Smooth muscle cell (in vitro differentiated cells): ENCODE results near the gene DPP10. TPM values are rescaled to one million over a fixed set of nuclear protein-coding genes. Genes with fewer than 3 reads are reported as not detected.

Experiments
- DNase-seq: peaks from one replicate; lab custom pipeline; 2025; ENCODE audit not compliant: unreplicated experiment; lab: John Stamatoyannopoulos, UW
- H2AFZ ChIP-seq: fragments of 200-600 bp; sonication (generic); 2 replicates; pipeline ENCODE4 v1.6.0; 2016; ENCODE audit warnings: antibody characterized with exemption, low read depth, mild to moderate bottlenecking
- H3F3A ChIP-seq: fragments of 200-600 bp; sonication (generic); 2 replicates; pipeline ENCODE4 v1.6.0; 2017; ENCODE audit warnings: antibody characterized with exemption, low read depth
- H3K27ac ChIP-seq: fragments of 200-600 bp; sonication (generic); 2 replicates; pipeline ENCODE4 v1.5.1; 2016; ENCODE audit warnings: low read depth, mild to moderate bottlenecking
- H3K27me3 ChIP-seq: fragments of 200-600 bp; sonication (generic); 2 replicates; pipeline ENCODE4 v1.6.1; 2016; ENCODE audit warnings: low read depth, mild to moderate bottlenecking
- H3K36me3 ChIP-seq: fragments of 200-600 bp; sonication (generic); 2 replicates; pipeline ENCODE4 v1.5.1; 2016; ENCODE audit warnings: low read depth
- H3K4me1 ChIP-seq: fragments of 200-600 bp; sonication (generic); 2 replicates; pipeline ENCODE4 v1.5.1; 2016; ENCODE audit warnings: low read depth
- H3K4me2 ChIP-seq: fragments of 200-600 bp; sonication (generic); 2 replicates; pipeline ENCODE4 v1.6.0; 2016; ENCODE audit warnings: mild to moderate bottlenecking
- H3K4me3 ChIP-seq: fragments of 200-600 bp; sonication (generic); 2 replicates; pipeline ENCODE4 v1.5.1; 2016; ENCODE audit warnings: mild to moderate bottlenecking
- H3K79me2 ChIP-seq: fragments of 200-600 bp; sonication (generic); 2 replicates; pipeline ENCODE4 v1.6.0; 2016; ENCODE audit warnings: low read depth, mild to moderate bottlenecking
- H3K9ac ChIP-seq: fragments of 200-600 bp; sonication (generic); 2 replicates; pipeline ENCODE4 v1.6.0; 2016; ENCODE audit warnings: low read depth
- H3K9me3 ChIP-seq: fragments of 200-600 bp; sonication (generic); replicated peaks from 2 replicates; pipeline ENCODE4 v1.5.1; 2016; ENCODE audit warnings: low read depth
- H4K20me1 ChIP-seq: fragments of 200-600 bp; sonication (generic); 2 replicates; pipeline ENCODE4 v1.6.0; 2016; ENCODE audit warnings: low read depth
- CTCF ChIP-seq: fragments of 200-600 bp; sonication (generic); IDR thresholded peaks from 2 replicates; pipeline ENCODE4 v1.5.1; 2017; ENCODE audit warnings: borderline replicate concordance, mild to moderate bottlenecking, antibody characterized with exemption; ENCODE audit not compliant: insufficient read depth, poor library complexity, severe bottlenecking
- WGBS: methylation state at CpG from one replicate; pipeline ENCODE4 v1.1.7; 2016; ENCODE audit warnings: low lambda C conversion rate; 5-methylcytosine and 5-hydroxymethylcytosine counted together
- polyA plus RNA-seq: library from polyadenylated mRNA; unstranded; fragments of >200 nt; fragmentation: Nextera tagmentation; extraction: Ambion mirVana; gene quantifications from 2 replicates; pipeline ENCODE4 v1.2.1, GENCODE V29; 2016
- total RNA-seq: library from RNA; depleted of rRNA; stranded (reverse); fragments of >200 nt; gene quantifications from 2 replicates; pipeline ENCODE4 v1.2.3, GENCODE V29; 2014

Gene DPP10
- total and polyA plus RNA-seq, 2 experiments from 2014 or later = 3.6 TPM; not detected in 1

GRCh38 chr2:114926303-114926702, 483.9 kb downstream of the DPP10 start:
- Histone ChIP-seq H3K9ac (no peak overlapping the region), H3K27ac (no peak overlapping the region), H2AFZ (no peak overlapping the region), H3K79me2 (no peaks in the 10 kb centered on the region), H3K9me3 (no peaks in the 10 kb centered on the region), H3F3A (no peaks in the 10 kb centered on the region), H4K20me1 (no peaks in the 10 kb centered on the region), H3K4me1 (no peaks in the 10 kb centered on the region), H3K4me2 (no peak overlapping the region), H3K27me3 (no peaks in the 10 kb centered on the region), H3K4me3 (no peak overlapping the region), H3K36me3 (no peaks in the 10 kb centered on the region)
- DNase-seq = no peak
- WGBS = 87% methylated on average over 4 of the region's 4 CpGs
- no peak for TF ChIP-seq CTCF

- H3K9me3 ChIP-seq = no peaks in the 10 kb centered on the region
- H3K27ac ChIP-seq = no peak overlapping the region
- H3K36me3 ChIP-seq = no peaks in the 10 kb centered on the region
- no peak overlapping the region for H3K9ac ChIP-seq
- no peaks in the 10 kb centered on the region for H3K27me3 ChIP-seq
- H3K4me1 ChIP-seq = no peaks in the 10 kb centered on the region
- no peaks in the 10 kb centered on the region for H3K79me2 ChIP-seq
- no peaks in the 10 kb centered on the region for H3F3A ChIP-seq
- no peak overlapping the region for H2AFZ ChIP-seq
- no peak for TF ChIP-seq CTCF
- no peak overlapping the region for H3K4me2 ChIP-seq
- no peak for DNase-seq
- WGBS = 83% methylated on average over 7 of the region's 7 CpGs
- H3K4me3 ChIP-seq = no peak overlapping the region
- no peaks in the 10 kb centered on the region for H4K20me1 ChIP-seq
These were observed 486.8 kb downstream of the DPP10 start for GRCh38 chr2:114929225-114929624.

- TF ChIP-seq CTCF = no peak
- no peak for DNase-seq
- no peaks in the 10 kb centered on the region for H4K20me1 ChIP-seq
- no peak overlapping the region for H3K4me2 ChIP-seq
- H2AFZ ChIP-seq = no peak overlapping the region
- H3K27me3 ChIP-seq = no peaks in the 10 kb centered on the region
- H3K4me3 ChIP-seq = no peak overlapping the region
- no peaks in the 10 kb centered on the region for H3K36me3 ChIP-seq
- H3K4me1 ChIP-seq = no peaks in the 10 kb centered on the region
- H3K27ac ChIP-seq = no peak overlapping the region
- WGBS = 91% methylated on average over 4 of the region's 4 CpGs
- H3F3A ChIP-seq = no peaks in the 10 kb centered on the region
- H3K79me2 ChIP-seq = no peaks in the 10 kb centered on the region
- no peak overlapping the region for H3K9ac ChIP-seq
- H3K9me3 ChIP-seq = no peaks in the 10 kb centered on the region
These were observed 491.3 kb downstream of the DPP10 start for GRCh38 chr2:114933671-114934241.

- Histone ChIP-seq H3K27me3 (no peaks in the 10 kb centered on the region), H3K36me3 (no peaks in the 10 kb centered on the region), H3K9ac (no peak overlapping the region), H3K4me1 (no peaks in the 10 kb centered on the region), H3K79me2 (no peaks in the 10 kb centered on the region), H3K27ac (no peak overlapping the region), H4K20me1 (no peaks in the 10 kb centered on the region), H3K4me2 (no peak overlapping the region), H3F3A (no peaks in the 10 kb centered on the region), H2AFZ (no peak overlapping the region), H3K4me3 (no peak overlapping the region), H3K9me3 (no peaks in the 10 kb centered on the region)
- WGBS = 85% methylated on average over 7 of the region's 7 CpGs
- no peak for TF ChIP-seq CTCF
- DNase-seq = no peak
These were observed 492.6 kb downstream of the DPP10 start for GRCh38 chr2:114935031-114935430.
